Keratinocyte (primary cell): ENCODE data around the gene SLC6A17. TPM values are rescaled to one million over a fixed set of nuclear protein-coding genes. Genes with fewer than 3 reads are reported as not detected.

Experiments used
- DNase-seq: peaks from one replicate; pipeline ENCODE4 v3.0.0-alpha.2; 2011; ENCODE audit warnings: low read depth, missing footprints, low spot score
- FAIRE-seq: peaks from 2 replicates; lab custom pipeline; 2011; peaks lifted over from hg19 to GRCh38; lab: Jason Lieb, UNC
- H2AFZ ChIP-seq: 2 replicates; pipeline ENCODE4 v1.6.0; 2012; ENCODE audit warnings: low read length, control low read depth, inconsistent platforms; ENCODE audit not compliant: control insufficient read depth
- H3K27ac ChIP-seq: 2 replicates; pipeline ENCODE4 v1.5.1; 2011; ENCODE audit warnings: low read length; ENCODE audit not compliant: control insufficient read depth, insufficient read depth
- H3K27me3 ChIP-seq: 3 replicates; pipeline ENCODE4 v1.6.0; 2011; ENCODE audit warnings: low read length; ENCODE audit not compliant: control insufficient read depth, insufficient read depth; ENCODE audit errors: extremely low read depth
- H3K36me3 ChIP-seq, 2 experiments: 2 replicates in 1 of 2; 3 replicates in 1 of 2; pipeline ENCODE4 v1.5.1; 2011; ENCODE audit warnings: low read length in 2 of 2, mild to moderate bottlenecking in 1 of 2; ENCODE audit not compliant: control insufficient read depth in 2 of 2, insufficient read depth in 2 of 2; ENCODE audit errors: extremely low read depth in 1 of 2
- H3K4me1 ChIP-seq: 3 replicates; pipeline ENCODE4 v1.5.1; 2011; ENCODE audit warnings: low read length; ENCODE audit not compliant: control insufficient read depth, insufficient read depth; ENCODE audit errors: extremely low read depth
- H3K4me2 ChIP-seq: 3 replicates; pipeline ENCODE4 v1.6.0; 2011; ENCODE audit warnings: low read depth, low read length; ENCODE audit not compliant: control insufficient read depth, insufficient read depth; ENCODE audit errors: extremely low read depth
- H3K4me3 ChIP-seq, 3 experiments: fragments of 200-600 bp in 1 of 3; sonication (generic) in 1 of 3; 2 replicates in 2 of 3; 3 replicates in 1 of 3; pipeline ENCODE4 v1.5.1; 2011 to 2016; ENCODE audit warnings: low read length in 3 of 3, mild to moderate bottlenecking in 3 of 3, control low read depth in 2 of 3, inconsistent platforms in 1 of 3, low read depth in 1 of 3, mixed read lengths in 1 of 3, mixed run types in 1 of 3, moderate library complexity in 1 of 3; ENCODE audit not compliant: control insufficient read depth in 2 of 3, insufficient read depth in 2 of 3; ENCODE audit errors: extremely low read depth in 1 of 3
- H3K79me2 ChIP-seq: 2 replicates; pipeline ENCODE4 v1.6.0; 2012; ENCODE audit warnings: low read length; ENCODE audit not compliant: control insufficient read depth, insufficient read depth
- H3K9ac ChIP-seq: 3 replicates; pipeline ENCODE4 v1.6.0; 2011; ENCODE audit warnings: low read length; ENCODE audit not compliant: control insufficient read depth, insufficient read depth; ENCODE audit errors: extremely low read depth
- H3K9me1 ChIP-seq: 3 replicates; pipeline ENCODE4 v1.6.0; 2011; ENCODE audit warnings: low read length; ENCODE audit not compliant: control insufficient read depth, insufficient read depth; ENCODE audit errors: extremely low read depth
- H3K9me3 ChIP-seq: 2 replicates; pipeline ENCODE4 v1.5.1; 2012; ENCODE audit warnings: low read depth, low read length; ENCODE audit not compliant: control insufficient read depth
- H4K20me1 ChIP-seq: 3 replicates; pipeline ENCODE4 v1.6.0; 2011; ENCODE audit warnings: low read length; ENCODE audit not compliant: control insufficient read depth, insufficient read depth; ENCODE audit errors: extremely low read depth
- EZH2 ChIP-seq: IDR thresholded peaks from one replicate; pipeline ENCODE4 v1.6.1; 2012; ENCODE audit warnings: inconsistent platforms, mild to moderate bottlenecking, low read length, moderate library complexity
- dilution Hi-C: fragments of 300-500 bp; cut with MboI; formaldehyde crosslinking; loops from one replicate; pipeline ENCODE4 v1.7.0; 2020; ENCODE audit warnings: low sequenced_read_pairs; ENCODE audit not compliant: extremely low pct_ligation_motif_present
- polyA plus RNA-seq, 5 experiments: library from polyadenylated mRNA; depleted of rRNA in 3 of 5; stranded (reverse) in 3 of 5; stranded (forward) in 1 of 5; unstranded in 1 of 5; fragments of >200 nt; gene quantifications; 1 replicate in 1 of 5; 2 replicates in 3 of 5; 3 replicates in 1 of 5; pipeline versions ENCODE4 v1.2.1 to v1.2.3, GENCODE V29; 2011 to 2012; ENCODE audit warnings: missing spikeins in 2 of 5, low read depth in 1 of 5, low replicate concordance in 1 of 5
- TF ChIP-seq, protein P1 (sequence below), 3 experiments: IDR thresholded peaks in 1 of 3; conservative IDR thresholded peaks in 1 of 3; optimal IDR thresholded peaks in 1 of 3; 2 replicates in 2 of 3; 3 replicates in 1 of 3; pipeline versions ENCODE3 to v1.5.1; 2011; ENCODE audit warnings: low read length in 3 of 3, mild to moderate bottlenecking in 3 of 3, moderate library complexity in 2 of 3, control low read depth in 1 of 3, inconsistent platforms in 1 of 3; ENCODE audit not compliant: insufficient read depth in 2 of 3; ENCODE audit errors: extremely low read depth in 1 of 3

SLC6A17 gene
- polyA plus RNA-seq, 1 donor (not counting 4 experiments of a cell fraction or from before 2014, with no cell fraction given): 0.25 TPM

DNA sequence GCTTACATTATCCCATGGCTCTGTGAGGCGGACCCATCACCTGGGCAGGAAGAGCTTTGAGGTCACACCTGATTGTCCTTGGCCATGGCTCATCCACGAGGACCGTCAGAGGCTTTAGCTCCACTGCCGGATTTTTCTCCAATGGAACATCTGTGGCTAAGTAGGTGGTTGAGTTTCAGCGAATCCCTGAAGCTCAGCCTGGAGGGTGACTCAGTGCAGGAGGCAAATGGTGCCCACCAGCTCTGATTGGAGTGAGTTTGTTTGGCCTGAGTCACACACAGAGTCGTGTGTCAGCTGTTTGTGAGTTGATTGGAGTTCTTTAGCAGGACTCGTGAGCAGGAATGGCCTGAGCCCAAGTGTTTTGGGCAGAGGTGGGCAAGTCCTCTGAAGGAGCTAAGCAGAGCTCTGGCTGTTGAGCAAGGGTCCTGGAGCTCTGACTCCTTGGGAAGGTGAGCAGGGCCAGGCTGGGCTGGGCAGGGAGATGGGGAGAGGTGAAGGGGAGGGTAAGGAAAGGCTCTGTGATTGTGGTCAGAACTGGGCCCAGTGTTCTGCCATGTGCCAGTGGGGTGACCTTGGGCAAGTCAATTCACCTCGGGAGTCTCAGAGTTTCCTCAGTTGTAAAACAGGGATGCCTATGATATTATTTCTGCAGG is 2.0 kb downstream of the SLC6A17 start:
- Histone ChIP-seq H3K9ac (no peak overlapping the region), H3K9me1 (no peaks in the 10 kb centered on the region), H3K4me2 (no peak overlapping the region), H3K27me3 (peaks cover 40% of the 10 kb centered on the region), H3K79me2 (no peaks in the 10 kb centered on the region), H4K20me1 (no peaks in the 10 kb centered on the region), H3K4me1 (no peaks in the 10 kb centered on the region), H3K9me3 (no peaks in the 10 kb centered on the region), H3K27ac (no peak overlapping the region), H2AFZ (no peak overlapping the region), H3K4me3 (no peak overlapping the region), H3K36me3 (no peaks in the 10 kb centered on the region)
- FAIRE-seq (no peak), DNase-seq (no peak)
- TF ChIP-seq, protein P1, sequence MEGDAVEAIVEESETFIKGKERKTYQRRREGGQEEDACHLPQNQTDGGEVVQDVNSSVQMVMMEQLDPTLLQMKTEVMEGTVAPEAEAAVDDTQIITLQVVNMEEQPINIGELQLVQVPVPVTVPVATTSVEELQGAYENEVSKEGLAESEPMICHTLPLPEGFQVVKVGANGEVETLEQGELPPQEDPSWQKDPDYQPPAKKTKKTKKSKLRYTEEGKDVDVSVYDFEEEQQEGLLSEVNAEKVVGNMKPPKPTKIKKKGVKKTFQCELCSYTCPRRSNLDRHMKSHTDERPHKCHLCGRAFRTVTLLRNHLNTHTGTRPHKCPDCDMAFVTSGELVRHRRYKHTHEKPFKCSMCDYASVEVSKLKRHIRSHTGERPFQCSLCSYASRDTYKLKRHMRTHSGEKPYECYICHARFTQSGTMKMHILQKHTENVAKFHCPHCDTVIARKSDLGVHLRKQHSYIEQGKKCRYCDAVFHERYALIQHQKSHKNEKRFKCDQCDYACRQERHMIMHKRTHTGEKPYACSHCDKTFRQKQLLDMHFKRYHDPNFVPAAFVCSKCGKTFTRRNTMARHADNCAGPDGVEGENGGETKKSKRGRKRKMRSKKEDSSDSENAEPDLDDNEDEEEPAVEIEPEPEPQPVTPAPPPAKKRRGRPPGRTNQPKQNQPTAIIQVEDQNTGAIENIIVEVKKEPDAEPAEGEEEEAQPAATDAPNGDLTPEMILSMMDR (optimal IDR thresholded peaks at IDR 0.05 in 1 of 3, IDR thresholded peaks at IDR 0.05 in 1 of 3, conservative IDR thresholded peaks at IDR 0.05 in 1 of 3; ENCODE audit: extremely low read depth in 1 of 3, insufficient read depth in 2 of 3, low read length in 3 of 3): no peak
- TF ChIP-seq EZH2: no peak
- dilution Hi-C loops: no loop called here

DNA sequence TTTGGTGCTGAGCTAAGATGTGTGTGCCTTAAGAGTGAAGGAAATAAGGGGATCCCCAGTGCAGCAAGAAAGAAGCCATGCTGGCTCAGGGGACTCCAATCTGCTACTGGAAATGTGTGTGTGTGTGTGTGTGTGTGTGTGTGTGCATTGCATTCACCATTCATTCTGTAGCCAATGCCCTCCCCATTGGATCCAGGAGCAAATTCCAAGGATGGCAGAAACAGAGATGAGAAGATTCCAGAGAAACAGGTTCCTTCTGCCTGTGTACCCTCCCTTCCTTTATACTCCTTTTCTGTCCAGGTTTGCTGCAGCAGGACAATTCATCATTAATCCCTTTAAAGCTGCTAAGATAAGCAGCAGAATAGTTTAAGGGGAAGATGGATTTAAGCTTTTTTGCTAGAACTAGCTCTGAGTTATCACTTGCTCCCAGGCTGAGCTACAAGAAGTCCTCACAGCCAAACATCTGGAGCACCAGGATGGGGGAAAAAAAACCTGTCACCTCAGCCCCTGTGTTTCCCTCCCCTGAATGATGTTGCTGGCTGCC is 3.2 kb downstream of the SLC6A17 start:
- DNase-seq (no peak), FAIRE-seq (no peak)
- no peak overlapping the region for H3K27ac ChIP-seq
- H3K36me3 ChIP-seq: no peaks in the 10 kb centered on the region
- no peaks in the 10 kb centered on the region for H3K79me2 ChIP-seq
- no peak overlapping the region for H3K4me2 ChIP-seq
- no peaks in the 10 kb centered on the region for H3K9me3 ChIP-seq
- no peaks in the 10 kb centered on the region for H3K9me1 ChIP-seq
- peaks cover 35% of the 10 kb centered on the region for H3K27me3 ChIP-seq
- no peaks in the 10 kb centered on the region for H3K4me1 ChIP-seq
- H4K20me1 ChIP-seq: no peaks in the 10 kb centered on the region
- no peak overlapping the region for H3K4me3 ChIP-seq
- H3K9ac ChIP-seq: no peak overlapping the region
- no peak for TF ChIP-seq EZH2
- TF ChIP-seq, protein P1 (optimal IDR thresholded peaks at IDR 0.05 in 1 of 3, IDR thresholded peaks at IDR 0.05 in 1 of 3, conservative IDR thresholded peaks at IDR 0.05 in 1 of 3; ENCODE audit: extremely low read depth in 1 of 3, insufficient read depth in 2 of 3, low read length in 3 of 3): no peak
- no peak overlapping the region for H2AFZ ChIP-seq
- dilution Hi-C loops: no loop called here
